ENCODE measurements around the gene KLF3. TPM values are rescaled to one million over a fixed set of nuclear protein-coding genes. Genes with fewer than 3 reads are reported as not detected.

KLF3 gene
- total RNA-seq, 1 experiment from 2014 or later = 29.0 TPM

DNA sequence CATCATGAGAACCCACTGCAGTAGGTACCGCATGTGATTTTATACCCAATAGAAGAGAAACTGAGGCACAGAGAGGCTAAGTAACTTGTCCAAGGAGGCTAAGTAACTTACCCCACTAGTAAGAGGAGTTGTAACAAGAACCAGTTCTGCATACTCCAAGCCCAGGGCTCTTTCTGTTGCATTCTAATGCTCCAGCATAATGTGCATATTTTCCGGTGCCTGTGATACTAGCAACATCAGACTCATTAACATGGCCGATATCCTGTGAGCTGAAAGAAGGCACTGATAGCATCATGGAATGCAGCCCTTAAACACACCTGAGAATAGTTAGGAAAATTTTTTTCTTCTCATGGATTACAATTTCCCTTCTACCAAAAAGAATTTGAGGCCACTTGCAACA is 39.7 kb upstream of the KLF3 start:
- no peak overlapping the region for H2BK5ac ChIP-seq (ENCODE audit: insufficient read length, low read length)
- H3K4me2 ChIP-seq (ENCODE audit: insufficient read depth, insufficient read length, low read length) = no peak overlapping the region
- H4K91ac ChIP-seq (ENCODE audit: insufficient read length, low read depth, low read length) = no peak overlapping the region
- H3K27ac ChIP-seq (ENCODE audit: insufficient read length, low read depth, low read length) = no peak overlapping the region
- no peak overlapping the region for H4K8ac ChIP-seq (replicated peaks; ENCODE audit: insufficient read length, low read depth, low read length)
- WGBS (ENCODE audit: extremely low coverage, insufficient read length, low lambda C conversion rate) = no CpG with 5 or more reads among the region's 3 CpGs
- H3K56ac ChIP-seq (ENCODE audit: insufficient read length, low read depth, low read length) = no peak overlapping the region
- H2BK12ac ChIP-seq (ENCODE audit: insufficient read length, low read depth, low read length) = no peak overlapping the region
- Mint-ChIP-seq H3K9me3 (peaks cover 1 to 13% of the 10 kb centered on the region in 2 experiments; a peak in 2 of 5 replicates), H3K4me3 (no peak overlapping the region), H3K36me3 (ENCODE audit: insufficient read depth in 1 of 3, low read depth in 3 of 3) (peaks cover 4 to 14% (median 5%) of the 10 kb centered on the region in 3 experiments; a peak in 3 of 7 replicates), H3K27me3 (ENCODE audit: low read depth) (no peaks in the 10 kb centered on the region; the same call in none of the 2 replicates), H3K27ac (no peak overlapping the region), H3K4me1 (no peaks in the 10 kb centered on the region)
- H4K5ac ChIP-seq (ENCODE audit: insufficient read length, low read depth, low read length) = no peak overlapping the region
- H2AFZ ChIP-seq (ENCODE audit: low read length) = no peak overlapping the region
- H3K9ac ChIP-seq (ENCODE audit: extremely low read depth, insufficient read length, low read length) = no peak overlapping the region
- no peak overlapping the region for H3T11ph ChIP-seq (ENCODE audit: low read length)
- H3K79me1 ChIP-seq (ENCODE audit: insufficient read depth, low read depth, low read length, poor library complexity, severe bottlenecking) = no peaks in the 10 kb centered on the region
- no peak overlapping the region for H2AK5ac ChIP-seq (ENCODE audit: insufficient read length, low read length)
- no peak overlapping the region for H2BK120ac ChIP-seq (ENCODE audit: low read depth, low read length, poor library complexity, severe bottlenecking)
- no peak overlapping the region for H3K14ac ChIP-seq (ENCODE audit: insufficient read depth, low read length)
- no peaks in the 10 kb centered on the region for H3K79me2 ChIP-seq (ENCODE audit: insufficient read depth, low read length)
- no peak overlapping the region for H2BK20ac ChIP-seq (ENCODE audit: low read depth, low read length, poor library complexity, severe bottlenecking)
- H3K4ac ChIP-seq (ENCODE audit: low read depth, low read length) = no peak overlapping the region
- no peak overlapping the region for H3K18ac ChIP-seq (ENCODE audit: insufficient read length, low read depth, low read length)
- H2BK15ac ChIP-seq (ENCODE audit: low read depth, low read length) = no peak overlapping the region
- no peaks in the 10 kb centered on the region for H3K27me3 ChIP-seq (ENCODE audit: insufficient read depth, low read length)
- no peaks in the 10 kb centered on the region for H3K4me1 ChIP-seq (ENCODE audit: insufficient read depth, low read length)
- TF ChIP-seq, protein P1, sequence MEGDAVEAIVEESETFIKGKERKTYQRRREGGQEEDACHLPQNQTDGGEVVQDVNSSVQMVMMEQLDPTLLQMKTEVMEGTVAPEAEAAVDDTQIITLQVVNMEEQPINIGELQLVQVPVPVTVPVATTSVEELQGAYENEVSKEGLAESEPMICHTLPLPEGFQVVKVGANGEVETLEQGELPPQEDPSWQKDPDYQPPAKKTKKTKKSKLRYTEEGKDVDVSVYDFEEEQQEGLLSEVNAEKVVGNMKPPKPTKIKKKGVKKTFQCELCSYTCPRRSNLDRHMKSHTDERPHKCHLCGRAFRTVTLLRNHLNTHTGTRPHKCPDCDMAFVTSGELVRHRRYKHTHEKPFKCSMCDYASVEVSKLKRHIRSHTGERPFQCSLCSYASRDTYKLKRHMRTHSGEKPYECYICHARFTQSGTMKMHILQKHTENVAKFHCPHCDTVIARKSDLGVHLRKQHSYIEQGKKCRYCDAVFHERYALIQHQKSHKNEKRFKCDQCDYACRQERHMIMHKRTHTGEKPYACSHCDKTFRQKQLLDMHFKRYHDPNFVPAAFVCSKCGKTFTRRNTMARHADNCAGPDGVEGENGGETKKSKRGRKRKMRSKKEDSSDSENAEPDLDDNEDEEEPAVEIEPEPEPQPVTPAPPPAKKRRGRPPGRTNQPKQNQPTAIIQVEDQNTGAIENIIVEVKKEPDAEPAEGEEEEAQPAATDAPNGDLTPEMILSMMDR (conservative IDR thresholded peaks at IDR 0.05) = no peak
- no peaks in the 10 kb centered on the region for H3K9me3 ChIP-seq (ENCODE audit: control insufficient read depth, low read depth, low read length)
- DNase-seq = no peak
- H3K23me2 ChIP-seq (ENCODE audit: insufficient read length, low read depth, low read length, poor library complexity, severe bottlenecking) = no peaks in the 10 kb centered on the region
- no peaks in the 10 kb centered on the region for H4K20me1 ChIP-seq (ENCODE audit: control insufficient read depth, insufficient read depth, insufficient read length)
- no peak overlapping the region for H3K23ac ChIP-seq (ENCODE audit: insufficient read length, low read depth, low read length)
